Stimulated activated naive CD4-positive, alpha-beta T cell treated with Interleukin-2 at 50 U/mL for 16 hours (primary cell): ENCODE measurements around the gene IGF2BP2.

Experiments
- DNase-seq: peaks from one replicate; lab custom pipeline; 2025; lab: John Stamatoyannopoulos, UW

Gene IGF2BP2

GRCh38 chr3:185732782-185733181 is 92.1 kb downstream of the IGF2BP2 start:
- no peak for DNase-seq

DNA sequence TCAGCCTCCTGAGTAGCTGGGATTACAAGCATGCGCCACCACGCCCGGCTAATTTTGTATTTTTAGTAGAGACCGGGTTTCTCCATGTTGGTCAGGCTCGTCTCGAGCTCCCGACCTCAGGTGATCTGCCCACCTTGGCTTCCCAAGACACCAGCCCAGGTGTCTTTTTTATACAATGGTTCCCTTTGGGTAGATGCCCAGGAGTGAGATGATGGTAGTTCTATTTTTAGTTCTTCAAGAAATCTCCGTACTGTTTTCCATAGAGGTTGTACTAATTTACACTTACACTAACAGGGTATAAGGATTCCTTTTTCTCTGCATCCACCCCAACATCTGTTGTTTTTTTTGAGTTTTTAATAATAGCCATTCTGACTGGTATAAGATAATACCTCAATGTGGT is 94.3 kb downstream of the IGF2BP2 start:
- no peak for DNase-seq

- DNase-seq = no peak
Measured at GRCh38 chr3:185729337-185730055, 95.3 kb downstream of the IGF2BP2 start.

- no peak for DNase-seq
Measured at GRCh38 chr3:185728630-185729336, 96.1 kb downstream of the IGF2BP2 start.

DNA sequence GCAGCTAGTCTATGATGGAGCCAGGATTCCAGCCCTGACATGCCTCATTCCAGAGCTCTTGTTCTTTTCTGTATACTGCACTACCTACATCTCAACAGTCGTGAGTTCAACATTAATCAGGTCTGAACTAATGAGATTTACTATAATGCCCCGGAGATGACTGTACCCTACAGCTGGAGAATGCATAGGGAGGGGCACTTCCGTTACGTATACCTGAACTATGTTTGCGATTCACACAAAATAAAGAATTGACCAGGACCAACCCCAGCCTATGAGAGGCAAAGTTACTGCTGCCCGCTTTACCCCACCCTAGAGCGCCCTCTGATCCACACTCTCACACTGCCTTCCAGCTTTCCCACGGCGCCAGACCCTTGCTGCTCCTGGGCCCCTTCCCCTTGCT is 97.0 kb downstream of the IGF2BP2 start:
- no peak for DNase-seq

GRCh38 chr3:185726254-185726967 is 98.4 kb downstream of the IGF2BP2 start:
- DNase-seq = no peak

DNA sequence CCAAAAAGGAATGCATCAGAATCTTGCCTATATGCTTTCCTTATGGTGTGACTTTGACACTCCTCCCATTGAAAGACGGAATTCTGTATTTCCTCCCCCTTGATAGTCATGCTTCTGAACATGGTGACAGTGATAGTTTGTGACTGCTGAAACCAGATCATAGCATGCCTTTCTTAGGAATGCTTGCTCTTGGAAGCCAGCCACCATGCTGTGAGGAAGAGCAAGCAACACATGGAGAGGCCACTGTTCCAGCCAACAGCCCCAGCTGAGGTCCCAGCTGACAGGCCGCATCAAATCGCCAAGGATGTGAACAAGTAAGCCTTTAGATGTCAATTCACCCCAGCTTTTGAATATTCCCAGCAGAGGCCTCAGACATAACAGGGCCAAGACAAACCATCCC is 100.1 kb downstream of the IGF2BP2 start:
- DNase-seq = no peak

DNA sequence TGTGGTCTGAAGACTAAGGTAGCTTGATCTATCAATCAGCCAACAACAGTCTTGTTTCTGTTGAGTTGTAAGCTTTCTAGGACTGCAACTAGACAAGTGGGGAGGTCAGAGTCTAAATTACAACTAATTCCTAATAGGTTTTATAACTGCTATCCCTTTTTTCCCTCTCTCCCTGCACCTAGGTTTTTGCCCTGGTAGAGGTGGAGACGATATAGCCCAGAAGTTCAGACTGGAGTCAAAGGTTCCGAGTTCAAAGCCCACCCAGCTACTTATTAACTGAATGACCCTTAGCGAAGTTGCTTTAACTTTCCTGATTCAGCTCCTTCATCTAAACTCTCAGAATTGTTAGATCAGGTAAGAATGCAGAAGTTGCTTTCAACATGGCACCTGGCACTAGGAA is 100.6 kb downstream of the IGF2BP2 start:
- no peak for DNase-seq

DNA sequence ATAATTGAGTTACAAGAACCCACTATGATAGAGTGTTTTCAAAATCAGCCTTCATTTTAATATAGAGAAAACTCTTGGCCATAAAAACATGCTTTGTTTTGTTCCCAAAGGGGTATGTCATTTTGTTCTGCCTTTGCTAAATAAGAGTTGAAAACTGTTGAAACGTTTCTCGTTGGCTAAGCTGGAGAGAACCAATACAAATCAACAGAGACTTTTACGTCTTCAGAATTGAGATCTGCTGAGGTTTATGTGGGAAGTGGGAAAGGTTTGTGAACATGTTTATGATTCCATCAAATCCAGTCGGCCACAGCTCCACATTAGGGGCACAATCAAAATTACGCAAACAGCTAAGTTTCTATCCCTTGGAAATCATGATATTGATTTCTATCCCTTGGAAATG is 102.0 kb downstream of the IGF2BP2 start:
- DNase-seq = no peak

DNA sequence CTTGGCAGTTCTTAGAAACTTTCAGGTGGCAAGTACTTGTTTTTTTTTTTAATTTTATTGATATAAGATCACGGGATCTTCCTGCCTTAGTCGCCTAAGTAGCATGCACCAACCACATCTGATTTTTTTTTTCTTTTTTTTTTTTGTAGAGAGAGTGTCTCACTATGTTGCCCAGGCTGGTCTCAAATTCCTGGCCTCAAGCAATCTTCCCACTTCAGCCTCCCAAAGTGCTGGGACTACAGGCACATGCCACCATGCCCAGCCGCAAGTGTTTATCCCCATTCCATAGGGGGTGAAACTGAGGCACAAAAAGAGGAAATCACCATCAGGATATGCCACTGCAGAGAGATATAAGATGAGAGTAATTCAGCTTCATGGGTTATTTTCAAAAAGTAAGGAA is 102.9 kb downstream of the IGF2BP2 start:
- no peak for DNase-seq

DNA sequence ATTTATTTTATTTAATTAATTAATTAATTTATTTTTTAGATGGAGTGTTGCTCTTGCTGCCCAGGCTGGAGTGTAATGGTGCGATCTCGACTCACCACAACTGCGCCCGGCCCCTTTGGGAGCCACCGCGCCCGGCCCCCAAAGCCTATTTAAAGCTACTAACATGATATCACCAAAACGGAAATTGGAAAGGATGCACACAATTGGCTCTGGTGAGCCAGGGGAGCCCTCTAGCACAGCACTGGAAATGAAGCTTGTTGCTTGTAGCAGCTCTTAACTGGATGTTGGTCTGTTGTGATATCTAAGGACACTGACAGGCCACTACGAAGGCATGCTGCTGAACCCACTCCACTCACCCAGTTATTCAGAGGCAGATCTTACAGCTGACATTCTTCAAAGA is 104.5 kb downstream of the IGF2BP2 start:
- no peak for DNase-seq

DNA sequence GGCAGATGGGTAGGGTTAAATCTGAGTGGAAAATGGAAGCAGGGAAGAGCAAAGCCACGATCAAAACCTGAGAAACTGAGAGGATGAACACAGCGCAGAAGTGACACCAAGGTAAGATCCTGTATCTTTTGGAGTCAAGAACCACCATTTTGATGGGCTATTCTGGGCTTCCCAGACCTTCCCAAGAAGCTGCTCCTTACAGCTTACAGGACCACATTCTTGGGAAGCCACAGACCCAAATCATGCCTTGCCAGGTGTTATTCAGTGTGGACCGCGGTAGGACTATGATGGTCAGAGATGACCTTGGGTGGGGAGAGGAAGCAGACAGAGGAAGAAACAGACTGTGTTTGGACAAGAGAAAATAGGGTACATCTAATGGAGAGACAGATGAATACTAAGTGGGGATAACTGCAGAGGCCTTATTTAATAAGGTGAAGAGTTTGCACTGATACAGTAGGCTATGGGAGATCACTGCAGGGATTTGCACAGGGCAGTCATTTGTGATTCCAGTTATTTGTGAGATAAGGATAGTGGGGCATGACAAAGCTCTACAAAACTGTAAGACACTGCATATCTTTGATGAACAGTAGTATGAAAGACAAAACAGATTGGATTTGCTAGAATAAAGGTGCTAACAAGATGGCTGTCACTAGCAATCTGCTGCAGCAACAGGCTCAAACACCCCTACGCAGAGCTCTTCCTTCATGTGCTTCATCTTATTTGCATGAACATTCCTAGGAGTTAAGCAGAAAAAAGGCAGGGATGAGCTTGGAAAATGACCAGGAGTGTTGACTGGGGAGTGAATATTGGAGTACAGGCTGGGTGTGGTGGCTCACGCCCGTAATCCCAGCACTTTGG is 105.9 kb downstream of the IGF2BP2 start:
- DNase-seq = no peak

- DNase-seq = no peak
Measured at GRCh38 chr3:185717627-185718402, 107.0 kb downstream of the IGF2BP2 start.

- DNase-seq = no peak
Measured at GRCh38 chr3:185717121-185717520, 107.7 kb downstream of the IGF2BP2 start.

- DNase-seq = no peak
Measured at GRCh38 chr3:185716436-185717108, 108.3 kb downstream of the IGF2BP2 start.

GRCh38 chr3:185715091-185715490 is 109.8 kb downstream of the IGF2BP2 start:
- DNase-seq = no peak

DNA sequence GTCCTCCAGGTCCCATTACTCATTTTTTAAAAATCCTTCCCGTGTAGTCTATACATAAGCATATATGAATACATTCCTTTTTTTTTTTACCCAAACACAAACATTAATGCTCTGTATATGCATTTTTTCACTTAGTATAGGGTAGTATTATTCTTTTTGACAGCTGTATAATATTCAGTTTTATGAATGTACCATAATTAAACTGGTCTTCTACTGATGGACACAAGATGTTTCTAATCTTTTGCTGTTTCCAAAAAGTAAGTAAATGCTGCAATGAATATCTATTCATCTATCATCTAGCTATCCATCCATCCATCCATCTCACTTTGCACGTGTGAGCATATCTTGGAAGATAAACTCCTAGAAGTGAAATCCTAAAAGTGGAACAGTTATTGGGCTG is 110.8 kb downstream of the IGF2BP2 start:
- DNase-seq = no peak

GRCh38 chr3:185713015-185713414 is 111.8 kb downstream of the IGF2BP2 start:
- no peak for DNase-seq

GRCh38 chr3:185712337-185712736 is 112.5 kb downstream of the IGF2BP2 start:
- DNase-seq = no peak

DNA sequence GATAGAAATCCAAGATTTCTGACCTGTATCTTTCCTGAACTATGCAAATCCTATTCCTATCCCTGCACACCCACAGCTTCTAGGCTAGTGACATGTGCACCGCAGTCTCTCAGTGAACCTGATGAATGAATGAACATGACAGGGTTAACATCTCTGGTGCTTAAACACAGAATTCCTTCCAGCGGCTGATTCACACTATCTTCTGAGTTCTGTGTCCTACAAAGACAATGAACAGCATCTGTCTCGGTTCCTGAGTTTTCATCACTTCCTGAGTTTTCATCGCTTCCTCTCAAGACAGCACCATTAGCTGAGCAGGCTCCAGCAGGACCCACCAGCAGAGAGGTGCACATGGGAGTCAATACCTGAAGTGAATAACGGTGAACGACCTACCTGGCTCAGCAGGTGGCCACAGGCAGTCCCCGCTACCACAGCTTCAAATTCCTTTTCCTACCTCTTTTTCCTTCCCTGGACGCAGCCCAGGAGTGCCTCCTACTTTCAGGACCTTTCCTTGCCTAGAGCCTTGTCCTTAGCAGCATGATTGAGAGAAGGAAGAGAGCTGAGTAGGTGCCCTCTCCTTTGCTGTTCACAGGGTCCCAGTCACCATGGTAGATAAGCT is 113.5 kb downstream of the IGF2BP2 start:
- no peak for DNase-seq
